ENCODE data around the gene ECSIT.

The ECSIT gene

DNA sequence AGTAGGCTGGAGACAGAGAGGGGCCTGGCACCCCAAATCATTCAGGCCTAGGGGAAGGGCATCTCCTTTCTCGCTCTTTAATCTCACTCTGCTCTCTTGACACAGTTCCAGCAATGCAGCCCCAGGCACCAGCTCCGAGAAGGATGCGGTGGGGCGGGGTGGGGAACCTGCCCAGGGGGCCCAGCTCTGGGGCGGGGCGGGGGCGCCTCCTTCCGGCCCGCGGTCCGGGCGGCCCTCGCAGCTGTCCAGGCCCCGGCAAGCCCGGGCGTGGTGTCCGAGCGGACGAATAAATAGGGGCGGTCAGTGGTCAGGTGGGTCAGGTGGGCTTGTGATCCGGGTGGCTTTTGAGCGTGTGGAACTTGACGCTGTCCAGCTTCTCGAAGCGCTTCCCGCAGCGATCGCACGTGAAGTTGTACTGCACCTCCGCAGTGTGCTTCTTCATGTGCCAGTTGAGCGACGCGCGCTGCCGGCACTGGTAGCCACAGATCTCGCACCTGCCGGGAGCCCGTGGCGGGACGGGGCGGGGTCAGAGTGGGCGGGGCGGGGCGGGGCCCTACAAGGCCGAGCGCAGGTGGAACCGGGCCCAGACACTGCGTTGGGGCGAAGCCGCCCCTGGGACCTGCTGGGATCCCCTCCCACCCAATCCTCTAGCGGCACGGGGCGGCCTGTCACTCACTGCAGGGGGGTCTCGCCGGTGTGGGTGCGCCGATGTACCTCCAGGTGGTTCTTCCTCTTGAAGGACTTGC lies 45.4 kb downstream of the ECSIT start:
- peaks cover 11 to 25% of the 10 kb centered on the region in 2 donors for H3K27me3 ChIP-seq (ENCODE audit: control insufficient read depth in 2 of 2, insufficient read depth in 2 of 2, low read length in 2 of 2)

GRCh38 chr19:11482384-11483050 lies 46.4 kb downstream of the ECSIT start:
- H3K4me1 ChIP-seq (ENCODE audit: control insufficient read depth in 2 of 2, insufficient read depth in 2 of 2, low read length in 2 of 2), result peaks cover 6 to 11% of the 10 kb centered on the region in 2 donors
- H3K4me3 ChIP-seq (ENCODE audit: low read length in 2 of 2), result no peak overlapping the region
- no peak overlapping the region for H3K9ac ChIP-seq (ENCODE audit: low read depth in 1 of 2, low read length in 2 of 2)
- peaks cover 11 to 25% of the 10 kb centered on the region in 2 donors for H3K27me3 ChIP-seq (ENCODE audit: control insufficient read depth in 2 of 2, insufficient read depth in 2 of 2, low read length in 2 of 2)
- no peaks in the 10 kb centered on the region for H3K9me3 ChIP-seq (ENCODE audit: control insufficient read depth in 2 of 2, low read length in 2 of 2)
- H3K27ac ChIP-seq (ENCODE audit: low read depth in 2 of 2, low read length in 2 of 2), result no peak overlapping the region
- peaks cover 0 to 6% of the 10 kb centered on the region in 2 donors for H3K36me3 ChIP-seq (ENCODE audit: control insufficient read depth in 2 of 2, insufficient read depth in 2 of 2, low read length in 2 of 2)

More for the DNA sequence above, 45.4 kb downstream of the ECSIT start:
- H3K9ac ChIP-seq (ENCODE audit: low read depth in 1 of 2, low read length in 2 of 2), result no peak overlapping the region
- H3K27ac ChIP-seq (ENCODE audit: low read depth in 2 of 2, low read length in 2 of 2), result no peak overlapping the region
- no peak overlapping the region for H3K4me3 ChIP-seq (ENCODE audit: low read length in 2 of 2)
- no peaks in the 10 kb centered on the region for H3K9me3 ChIP-seq (ENCODE audit: control insufficient read depth in 2 of 2, low read length in 2 of 2)
- H3K36me3 ChIP-seq (ENCODE audit: control insufficient read depth in 2 of 2, insufficient read depth in 2 of 2, low read length in 2 of 2), result peaks cover 0 to 6% of the 10 kb centered on the region in 2 donors
- H3K4me1 ChIP-seq (ENCODE audit: control insufficient read depth in 2 of 2, insufficient read depth in 2 of 2, low read length in 2 of 2), result peaks cover 6 to 11% of the 10 kb centered on the region in 2 donors

- no peak overlapping the region for H3K9ac ChIP-seq (ENCODE audit: low read depth in 1 of 2, low read length in 2 of 2)
These were observed 47.2 kb downstream of the ECSIT start for GRCh38 chr19:11481534-11482383.

DNA sequence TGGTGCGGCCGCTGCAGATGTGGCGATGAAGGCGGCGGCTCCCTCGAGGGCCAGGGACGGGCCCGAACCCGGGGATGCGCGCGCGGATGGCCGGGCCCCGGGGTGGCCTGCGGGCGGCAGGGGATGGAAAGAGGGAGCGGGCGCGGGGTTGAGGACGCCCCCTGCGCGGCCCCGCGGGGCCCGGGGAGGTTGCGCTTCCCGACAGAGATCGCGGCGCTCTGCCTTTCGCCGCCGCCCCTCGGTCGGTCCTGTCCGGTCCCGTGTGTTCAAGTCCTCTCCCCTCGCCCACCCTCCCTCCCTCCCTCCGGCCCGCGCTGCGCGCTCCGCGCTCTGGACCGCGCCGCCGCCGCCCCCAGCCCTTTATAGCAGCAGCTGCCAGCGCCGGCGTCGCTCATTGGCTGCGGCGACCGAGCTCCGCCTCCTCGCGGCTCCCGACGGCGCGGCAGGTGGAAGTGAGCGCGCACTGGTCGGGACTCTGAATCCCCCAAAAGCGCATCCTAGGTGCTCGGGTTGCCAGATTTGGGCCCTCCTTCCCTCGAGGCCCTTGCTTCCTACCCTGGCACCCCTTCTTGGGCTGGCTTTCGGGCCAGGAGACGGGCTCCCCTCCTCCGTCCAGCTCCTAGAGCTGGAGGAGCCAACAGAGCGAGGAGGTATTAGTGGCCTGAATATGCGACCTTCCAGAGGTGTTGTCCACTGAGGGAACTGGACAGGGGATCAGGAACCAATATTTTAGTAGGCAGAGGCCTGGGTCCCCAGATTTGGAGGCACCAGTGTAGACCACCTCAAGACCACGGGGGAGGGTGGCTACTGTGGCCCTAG lies 48.0 kb downstream of the ECSIT start, which contains the start of gene ELAVL3:
Gene ELAVL3 (minus strand): TSS at position 332 of the 819 bp plus-strand sequence. CDS start 438 bp downstream, outside the sequence.
- H3K4me1 ChIP-seq (ENCODE audit: control insufficient read depth in 2 of 2, insufficient read depth in 2 of 2, low read length in 2 of 2), result peaks cover 6 to 11% of the 10 kb centered on the region in 2 donors
- H3K27me3 ChIP-seq (ENCODE audit: control insufficient read depth in 2 of 2, insufficient read depth in 2 of 2, low read length in 2 of 2), result peaks cover 11 to 25% of the 10 kb centered on the region in 2 donors
- H3K36me3 ChIP-seq (ENCODE audit: control insufficient read depth in 2 of 2, insufficient read depth in 2 of 2, low read length in 2 of 2), result peaks cover 0 to 6% of the 10 kb centered on the region in 2 donors
- H3K9me3 ChIP-seq (ENCODE audit: control insufficient read depth in 2 of 2, low read length in 2 of 2), result no peaks in the 10 kb centered on the region
- no peak within 1 kb of the TSS for H3K9ac ChIP-seq (ENCODE audit: low read depth in 1 of 2, low read length in 2 of 2)
- H3K27ac ChIP-seq (ENCODE audit: low read depth in 2 of 2, low read length in 2 of 2), result no peak within 1 kb of the TSS
- H3K4me3 ChIP-seq (ENCODE audit: low read length in 2 of 2), result peak within 1 kb of the TSS in 1 of 2 donors; percentile 17

More at GRCh38 chr19:11481534-11482383, 47.2 kb downstream of the ECSIT start:
- Histone ChIP-seq H3K4me3 (ENCODE audit: low read length in 2 of 2) (peak overlapping the region in 1 of 2 donors; percentile 17), H3K36me3 (ENCODE audit: control insufficient read depth in 2 of 2, insufficient read depth in 2 of 2, low read length in 2 of 2) (peaks cover 0 to 6% of the 10 kb centered on the region in 2 donors), H3K27me3 (ENCODE audit: control insufficient read depth in 2 of 2, insufficient read depth in 2 of 2, low read length in 2 of 2) (peaks cover 11 to 25% of the 10 kb centered on the region in 2 donors), H3K4me1 (ENCODE audit: control insufficient read depth in 2 of 2, insufficient read depth in 2 of 2, low read length in 2 of 2) (peaks cover 6 to 11% of the 10 kb centered on the region in 2 donors), H3K27ac (ENCODE audit: low read depth in 2 of 2, low read length in 2 of 2) (no peak overlapping the region), H3K9me3 (ENCODE audit: control insufficient read depth in 2 of 2, low read length in 2 of 2) (no peaks in the 10 kb centered on the region)

- Histone ChIP-seq H3K36me3 (ENCODE audit: control insufficient read depth in 2 of 2, insufficient read depth in 2 of 2, low read length in 2 of 2) (peaks cover 0 to 6% of the 10 kb centered on the region in 2 donors), H3K4me1 (ENCODE audit: control insufficient read depth in 2 of 2, insufficient read depth in 2 of 2, low read length in 2 of 2) (peaks cover 6 to 11% of the 10 kb centered on the region in 2 donors), H3K9ac (ENCODE audit: low read depth in 1 of 2, low read length in 2 of 2) (no peak overlapping the region), H3K9me3 (ENCODE audit: control insufficient read depth in 2 of 2, low read length in 2 of 2) (no peaks in the 10 kb centered on the region), H3K27ac (ENCODE audit: low read depth in 2 of 2, low read length in 2 of 2) (no peak overlapping the region), H3K27me3 (ENCODE audit: control insufficient read depth in 2 of 2, insufficient read depth in 2 of 2, low read length in 2 of 2) (peaks cover 11 to 25% of the 10 kb centered on the region in 2 donors), H3K4me3 (ENCODE audit: low read length in 2 of 2) (no peak overlapping the region)
These were observed 48.8 kb downstream of the ECSIT start for GRCh38 chr19:11479898-11480714.

DNA sequence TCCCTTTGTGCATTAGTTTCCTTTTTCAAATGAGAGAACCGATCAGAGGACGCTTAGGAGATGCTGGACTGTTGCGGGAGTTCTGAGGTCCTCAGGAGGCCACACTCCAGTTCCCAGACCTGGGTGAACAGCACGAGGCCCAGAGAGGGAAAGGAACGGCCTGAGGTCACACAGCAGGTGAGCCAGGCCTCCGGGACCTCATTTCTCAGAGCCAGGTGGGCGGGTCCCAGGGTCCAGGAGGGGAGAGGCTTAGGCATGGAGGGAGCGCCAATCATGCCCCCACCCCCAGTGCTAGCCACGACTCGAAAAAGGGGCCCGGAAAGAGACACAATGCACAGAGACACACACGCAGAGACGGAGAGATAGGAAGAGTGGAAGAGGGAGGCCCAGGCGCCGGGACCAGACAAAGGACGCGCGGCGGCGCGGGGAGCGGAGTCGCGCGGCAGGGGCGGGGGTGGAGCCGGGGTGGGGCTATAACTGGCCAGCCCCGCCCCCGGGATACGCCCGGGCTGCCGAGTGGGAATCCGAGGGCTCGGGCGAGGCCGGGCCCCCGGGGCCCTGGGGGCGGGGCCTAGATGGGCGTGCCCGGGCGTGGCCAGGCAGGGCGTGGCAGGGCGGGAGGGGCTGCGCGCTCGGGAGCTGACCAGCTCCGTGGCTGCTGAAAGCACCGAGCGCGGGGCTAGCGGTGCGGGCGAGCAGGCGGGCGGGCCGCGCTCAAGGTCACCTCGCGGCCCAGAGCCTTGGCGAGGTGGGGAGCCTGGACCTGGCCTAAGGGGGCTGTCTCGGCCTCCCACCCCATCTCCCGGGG lies 49.6 kb downstream of the ECSIT start:
- H3K27ac ChIP-seq (ENCODE audit: low read depth in 2 of 2, low read length in 2 of 2), result no peak overlapping the region
- no peak overlapping the region for H3K9ac ChIP-seq (ENCODE audit: low read depth in 1 of 2, low read length in 2 of 2)
- no peaks in the 10 kb centered on the region for H3K9me3 ChIP-seq (ENCODE audit: control insufficient read depth in 2 of 2, low read length in 2 of 2)
- H3K4me1 ChIP-seq (ENCODE audit: control insufficient read depth in 2 of 2, insufficient read depth in 2 of 2, low read length in 2 of 2), result peaks cover 6 to 11% of the 10 kb centered on the region in 2 donors
- H3K4me3 ChIP-seq (ENCODE audit: low read length in 2 of 2), result no peak overlapping the region
- H3K27me3 ChIP-seq (ENCODE audit: control insufficient read depth in 2 of 2, insufficient read depth in 2 of 2, low read length in 2 of 2), result peaks cover 11 to 25% of the 10 kb centered on the region in 2 donors
- H3K36me3 ChIP-seq (ENCODE audit: control insufficient read depth in 2 of 2, insufficient read depth in 2 of 2, low read length in 2 of 2), result peaks cover 0 to 5% of the 10 kb centered on the region in 2 donors

DNA sequence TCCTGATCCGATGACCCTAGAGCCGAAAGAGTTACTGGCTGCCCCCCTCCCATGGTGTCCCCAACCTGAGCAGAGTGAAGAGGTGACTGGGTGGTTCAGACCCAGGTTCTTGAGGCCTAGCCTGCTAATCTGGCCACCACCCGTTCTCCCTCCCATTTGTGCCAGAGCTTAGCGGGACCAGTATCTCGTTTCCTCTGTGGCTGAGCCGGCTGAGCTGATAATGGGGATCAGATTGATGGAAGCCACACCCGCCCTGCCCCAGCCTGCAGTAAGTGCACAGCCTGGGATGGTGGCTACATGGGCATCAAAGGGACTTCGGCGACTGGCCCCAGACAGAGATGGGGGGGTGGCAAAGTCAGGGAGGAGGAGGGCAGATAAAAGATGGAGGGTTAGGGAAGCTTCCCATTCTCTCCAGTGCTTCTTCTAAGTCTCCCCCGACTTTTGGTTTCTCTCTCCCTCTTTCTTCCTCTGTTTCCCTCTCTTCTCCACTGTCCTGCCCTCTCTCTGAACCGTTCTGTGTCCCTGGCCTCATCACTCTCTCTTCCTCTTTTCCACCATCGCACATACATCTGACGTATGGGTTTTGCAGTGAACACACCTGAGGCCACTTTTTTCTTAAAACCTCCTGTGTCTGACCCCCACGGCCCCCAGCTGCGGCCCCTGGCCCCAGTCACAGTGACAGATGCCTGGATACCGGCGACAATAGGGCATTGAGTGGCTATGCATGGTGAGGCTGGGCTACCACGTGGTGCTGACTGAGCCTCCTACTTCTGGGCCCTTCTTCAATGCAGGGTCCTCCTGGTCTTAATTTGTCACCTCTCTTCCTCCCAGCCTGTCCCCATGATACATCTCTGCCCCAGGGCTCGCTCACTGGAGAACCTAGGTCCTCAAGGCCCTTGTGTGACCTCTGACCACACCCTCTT lies 50.5 kb downstream of the ECSIT start:
- no peak overlapping the region for H3K4me3 ChIP-seq (ENCODE audit: low read length in 2 of 2)
- H3K9ac ChIP-seq (ENCODE audit: low read depth in 1 of 2, low read length in 2 of 2), result no peak overlapping the region
- no peaks in the 10 kb centered on the region for H3K36me3 ChIP-seq (ENCODE audit: control insufficient read depth in 2 of 2, insufficient read depth in 2 of 2, low read length in 2 of 2)
- no peaks in the 10 kb centered on the region for H3K9me3 ChIP-seq (ENCODE audit: control insufficient read depth in 2 of 2, low read length in 2 of 2)
- H3K27me3 ChIP-seq (ENCODE audit: control insufficient read depth in 2 of 2, insufficient read depth in 2 of 2, low read length in 2 of 2), result peaks cover 11 to 25% of the 10 kb centered on the region in 2 donors
- H3K4me1 ChIP-seq (ENCODE audit: control insufficient read depth in 2 of 2, insufficient read depth in 2 of 2, low read length in 2 of 2), result peaks cover 6 to 11% of the 10 kb centered on the region in 2 donors
- H3K27ac ChIP-seq (ENCODE audit: low read depth in 2 of 2, low read length in 2 of 2), result no peak overlapping the region

DNA sequence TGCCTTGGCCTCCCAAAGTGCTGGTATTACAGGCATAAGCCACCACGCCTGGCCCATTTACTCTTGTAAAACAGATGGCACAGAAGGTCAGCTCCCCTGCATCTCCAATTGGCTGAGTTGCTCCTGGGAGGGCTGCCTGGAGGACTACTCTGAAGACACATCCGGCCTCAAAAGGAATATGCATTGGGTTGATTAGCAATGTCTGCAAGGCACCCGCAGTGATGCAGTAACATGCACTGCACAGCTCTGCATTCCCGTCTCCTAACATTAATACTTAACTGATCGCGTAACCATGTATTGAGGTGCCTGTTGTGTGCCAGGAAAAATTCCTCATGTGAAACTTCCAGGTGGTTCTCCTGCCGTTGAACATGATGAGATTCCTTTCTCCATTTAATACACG lies 53.1 kb downstream of the ECSIT start:
- no peaks in the 10 kb centered on the region for H3K36me3 ChIP-seq (ENCODE audit: control insufficient read depth in 2 of 2, insufficient read depth in 2 of 2, low read length in 2 of 2)
- H3K27ac ChIP-seq (ENCODE audit: low read depth in 2 of 2, low read length in 2 of 2), result no peak overlapping the region

More for the DNA sequence above, 53.1 kb downstream of the ECSIT start:
- Histone ChIP-seq H3K9ac (ENCODE audit: low read depth in 1 of 2, low read length in 2 of 2) (no peak overlapping the region), H3K9me3 (ENCODE audit: control insufficient read depth in 2 of 2, low read length in 2 of 2) (no peaks in the 10 kb centered on the region), H3K27me3 (ENCODE audit: control insufficient read depth in 2 of 2, insufficient read depth in 2 of 2, low read length in 2 of 2) (peaks cover 3 to 5% of the 10 kb centered on the region in 2 donors), H3K4me3 (ENCODE audit: low read length in 2 of 2) (no peak overlapping the region), H3K4me1 (ENCODE audit: control insufficient read depth in 2 of 2, insufficient read depth in 2 of 2, low read length in 2 of 2) (no peaks in the 10 kb centered on the region)

Measured in mucosa of rectum (tissue), 2 donors.